ENCODE results near the gene METTL13. TPM values are rescaled to one million over a fixed set of nuclear protein-coding genes. Genes with fewer than 3 reads are reported as not detected.
A peak's percentile ranks its signal among the peaks of the same experiment; 100 is the strongest.

METTL13 gene
- total and polyA plus RNA-seq, 3 experiments from 2014 or later = 35.1 to 65.8 (median 63.7) TPM

DNA sequence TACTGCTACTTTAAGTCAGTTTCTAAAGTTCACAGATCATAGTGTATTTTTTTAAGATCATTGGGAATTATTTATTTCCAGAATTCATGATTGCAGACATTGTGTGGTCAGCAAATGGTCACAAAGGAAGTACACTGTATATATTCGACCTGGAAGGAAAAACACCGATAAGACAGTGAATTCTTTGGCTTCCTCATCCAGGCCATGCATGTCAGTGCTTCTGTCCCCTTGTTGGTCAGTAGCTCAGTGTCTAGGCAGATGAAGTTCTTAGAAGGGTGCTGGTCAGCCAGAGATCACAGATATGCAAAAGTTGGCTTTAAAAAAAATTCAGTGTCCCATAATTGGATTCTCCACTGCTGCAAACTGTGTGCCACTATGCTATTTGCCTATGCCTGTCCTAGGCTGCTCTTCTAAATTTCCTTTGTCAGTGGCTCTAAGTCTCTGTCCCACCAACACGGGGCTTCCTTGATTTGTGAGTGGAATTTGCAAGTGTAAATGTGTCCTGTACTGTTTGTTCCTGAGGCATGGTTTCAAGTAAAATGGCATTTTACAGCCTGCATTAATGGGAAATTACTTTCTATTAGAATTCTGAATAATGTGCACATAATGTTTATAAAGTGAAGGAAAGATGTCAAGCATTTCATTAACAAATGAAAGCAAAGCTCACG lies 27.6 kb upstream of the METTL13 start:
- no peak overlapping the region for H3K27ac Mint-ChIP-seq
- ChIA-PET POLR2A (no interaction called here), CTCF (no interaction called here)
- Histone ChIP-seq H3K4me1 (ENCODE audit: insufficient read depth, low read length) (no peaks in the 10 kb centered on the region), H3K27ac (ENCODE audit: low read depth, low read length) (no peak overlapping the region), H3K27me3 (ENCODE audit: insufficient read depth, low read length, poor library complexity, severe bottlenecking) (no peaks in the 10 kb centered on the region), H3K4me3 (ENCODE audit: low read length) (no peak overlapping the region), H3K36me3 (ENCODE audit: insufficient read depth, low read length) (no peaks in the 10 kb centered on the region), H3K9me3 (ENCODE audit: low read length) (no peaks in the 10 kb centered on the region)
- no peak overlapping the region for H3K4me3 Mint-ChIP-seq
- H3K27me3 Mint-ChIP-seq = peaks cover 17 to 23% of the 10 kb centered on the region in 2 donors
- no peak for DNase-seq
- H3K4me1 Mint-ChIP-seq = no peaks in the 10 kb centered on the region
- H3K9me3 Mint-ChIP-seq = no peaks in the 10 kb centered on the region
- H3K36me3 Mint-ChIP-seq = no peaks in the 10 kb centered on the region

GRCh38 chr1:171754353-171754705 lies 27.1 kb upstream of the METTL13 start:
- Mint-ChIP-seq H3K27me3 (peaks cover 17 to 23% of the 10 kb centered on the region in 2 donors), H3K9me3 (no peaks in the 10 kb centered on the region), H3K4me1 (no peaks in the 10 kb centered on the region), H3K36me3 (no peaks in the 10 kb centered on the region), H3K4me3 (no peak overlapping the region), H3K27ac (no peak overlapping the region)
- Histone ChIP-seq H3K36me3 (ENCODE audit: insufficient read depth, low read length) (no peaks in the 10 kb centered on the region), H3K4me1 (ENCODE audit: insufficient read depth, low read length) (no peaks in the 10 kb centered on the region), H3K27me3 (ENCODE audit: insufficient read depth, low read length, poor library complexity, severe bottlenecking) (no peaks in the 10 kb centered on the region), H3K4me3 (ENCODE audit: low read length) (no peak overlapping the region), H3K9me3 (ENCODE audit: low read length) (no peaks in the 10 kb centered on the region), H3K27ac (ENCODE audit: low read depth, low read length) (no peak overlapping the region)
- DNase-seq = no peak
- ChIA-PET POLR2A (no interaction called here), CTCF (interaction anchor here (1.5 kb wide), 1 partner anchor 25 kb away, joined by 3 read pairs; no protein-coding TSS in a partner anchor)

GRCh38 chr1:171754971-171755370 lies 26.5 kb upstream of the METTL13 start:
- H3K4me1 ChIP-seq (ENCODE audit: insufficient read depth, low read length) = no peaks in the 10 kb centered on the region
- ChIA-PET CTCF (interaction anchor here (1.5 to 1.8 kb wide), 2 partner anchors 25 to 111 kb away, joined by 3 to 4 read pairs; no protein-coding TSS in a partner anchor), POLR2A (no interaction called here)
- Mint-ChIP-seq H3K27me3 (peaks cover 18 to 23% of the 10 kb centered on the region in 2 donors), H3K4me3 (no peak overlapping the region), H3K36me3 (no peaks in the 10 kb centered on the region), H3K9me3 (no peaks in the 10 kb centered on the region), H3K4me1 (no peaks in the 10 kb centered on the region), H3K27ac (no peak overlapping the region)
- H3K9me3 ChIP-seq (ENCODE audit: low read length) = no peaks in the 10 kb centered on the region
- no peaks in the 10 kb centered on the region for H3K27me3 ChIP-seq (ENCODE audit: insufficient read depth, low read length, poor library complexity, severe bottlenecking)
- no peaks in the 10 kb centered on the region for H3K36me3 ChIP-seq (ENCODE audit: insufficient read depth, low read length)
- H3K4me3 ChIP-seq (ENCODE audit: low read length) = no peak overlapping the region
- H3K27ac ChIP-seq (ENCODE audit: low read depth, low read length) = no peak overlapping the region
- DNase-seq = no peak

DNA sequence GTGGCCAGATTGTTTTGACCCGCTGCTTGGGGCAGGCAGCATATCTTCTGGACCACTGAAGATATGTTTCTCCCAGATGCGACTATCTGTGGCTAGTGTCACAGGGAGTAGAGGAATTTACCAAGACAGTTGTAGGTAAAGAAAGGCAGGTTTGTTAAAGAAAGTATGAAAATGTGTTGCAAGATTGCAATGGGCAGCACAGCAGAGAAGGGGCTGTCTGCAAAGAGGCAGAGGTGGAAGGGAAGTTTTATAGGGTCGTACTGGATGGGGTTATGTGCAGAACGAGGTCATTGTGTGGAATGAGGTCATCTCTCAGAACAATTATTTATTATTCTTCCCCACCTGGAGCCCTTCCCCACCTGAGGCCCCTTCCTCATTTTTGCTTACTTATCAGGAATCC lies 24.6 kb upstream of the METTL13 start:
- Mint-ChIP-seq H3K27me3 (peaks cover 18 to 30% of the 10 kb centered on the region in 2 donors), H3K36me3 (no peaks in the 10 kb centered on the region), H3K4me3 (peak overlapping the region in 1 of 7 donors; percentile 11), H3K27ac (peak overlapping the region in 1 of 8 donors; percentile 20), H3K4me1 (no peaks in the 10 kb centered on the region), H3K9me3 (no peaks in the 10 kb centered on the region)
- Histone ChIP-seq H3K36me3 (ENCODE audit: insufficient read depth, low read length) (no peaks in the 10 kb centered on the region), H3K27me3 (ENCODE audit: insufficient read depth, low read length, poor library complexity, severe bottlenecking) (no peaks in the 10 kb centered on the region), H3K4me3 (ENCODE audit: low read length) (no peak overlapping the region), H3K9me3 (ENCODE audit: low read length) (no peaks in the 10 kb centered on the region), H3K27ac (ENCODE audit: low read depth, low read length) (no peak overlapping the region), H3K4me1 (ENCODE audit: insufficient read depth, low read length) (no peaks in the 10 kb centered on the region)
- ChIA-PET POLR2A (no interaction called here), CTCF (no interaction called here)
- DNase-seq = no peak

GRCh38 chr1:171758011-171758410 lies 23.4 kb upstream of the METTL13 start:
- Histone ChIP-seq H3K9me3 (ENCODE audit: low read length) (no peaks in the 10 kb centered on the region), H3K4me1 (ENCODE audit: insufficient read depth, low read length) (no peaks in the 10 kb centered on the region), H3K36me3 (ENCODE audit: insufficient read depth, low read length) (no peaks in the 10 kb centered on the region), H3K27ac (ENCODE audit: low read depth, low read length) (no peak overlapping the region), H3K27me3 (ENCODE audit: insufficient read depth, low read length, poor library complexity, severe bottlenecking) (no peaks in the 10 kb centered on the region), H3K4me3 (ENCODE audit: low read length) (no peak overlapping the region)
- Mint-ChIP-seq H3K9me3 (no peaks in the 10 kb centered on the region), H3K4me1 (no peaks in the 10 kb centered on the region), H3K27ac (no peak overlapping the region), H3K36me3 (no peaks in the 10 kb centered on the region), H3K27me3 (peaks cover 17 to 39% of the 10 kb centered on the region in 2 donors), H3K4me3 (no peak overlapping the region)
- CTCF ChIA-PET = no interaction called here
- POLR2A ChIA-PET = interaction anchor here (1.0 kb wide), 1 partner anchor 8 kb away, joined by 4 read pairs; no protein-coding TSS in a partner anchor
- DNase-seq = no peak

- Mint-ChIP-seq H3K9me3 (no peaks in the 10 kb centered on the region), H3K27ac (no peak overlapping the region), H3K27me3 (peaks cover 15 to 39% of the 10 kb centered on the region in 2 donors), H3K4me1 (no peaks in the 10 kb centered on the region), H3K36me3 (no peaks in the 10 kb centered on the region), H3K4me3 (no peak overlapping the region)
- Histone ChIP-seq H3K4me1 (ENCODE audit: insufficient read depth, low read length) (no peaks in the 10 kb centered on the region), H3K36me3 (ENCODE audit: insufficient read depth, low read length) (no peaks in the 10 kb centered on the region), H3K27me3 (ENCODE audit: insufficient read depth, low read length, poor library complexity, severe bottlenecking) (peaks cover 4% of the 10 kb centered on the region), H3K4me3 (ENCODE audit: low read length) (no peak overlapping the region), H3K9me3 (ENCODE audit: low read length) (no peaks in the 10 kb centered on the region), H3K27ac (ENCODE audit: low read depth, low read length) (no peak overlapping the region)
- ChIA-PET POLR2A (no interaction called here), CTCF (no interaction called here)
- no peak for DNase-seq
Measured at GRCh38 chr1:171762143-171762563, 19.3 kb upstream of the METTL13 start.

DNA sequence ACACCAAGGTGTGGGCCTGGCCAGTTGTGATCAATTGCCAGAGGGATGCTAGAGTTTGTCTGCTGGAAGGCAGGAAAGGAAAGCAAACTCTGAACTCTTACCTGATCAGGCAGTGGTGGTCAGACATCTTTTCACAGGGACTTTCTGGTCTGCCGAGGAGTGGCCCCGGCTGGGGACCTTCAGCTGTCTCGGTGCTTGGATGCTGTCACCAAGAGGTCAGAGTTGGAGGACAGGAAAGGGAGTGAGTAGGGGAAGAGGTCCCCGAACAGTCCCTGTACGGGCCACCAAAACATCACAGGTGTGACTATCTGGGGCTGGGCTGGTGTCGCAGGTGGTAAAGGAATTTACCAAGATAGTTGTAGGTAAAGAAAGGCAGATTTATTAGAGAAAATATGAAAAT lies 17.7 kb upstream of the METTL13 start:
- no peaks in the 10 kb centered on the region for H3K4me1 Mint-ChIP-seq
- no peaks in the 10 kb centered on the region for H3K9me3 ChIP-seq (ENCODE audit: low read length)
- DNase-seq = no peak
- H3K27ac Mint-ChIP-seq = no peak overlapping the region
- no peak overlapping the region for H3K4me3 Mint-ChIP-seq
- H3K9me3 Mint-ChIP-seq = no peaks in the 10 kb centered on the region
- H3K27me3 ChIP-seq (ENCODE audit: insufficient read depth, low read length, poor library complexity, severe bottlenecking) = peaks cover 4% of the 10 kb centered on the region
- ChIA-PET CTCF (no interaction called here), POLR2A (no interaction called here)
- H3K27ac ChIP-seq (ENCODE audit: low read depth, low read length) = no peak overlapping the region
- peaks cover 15 to 37% of the 10 kb centered on the region in 2 donors for H3K27me3 Mint-ChIP-seq
- H3K4me1 ChIP-seq (ENCODE audit: insufficient read depth, low read length) = no peaks in the 10 kb centered on the region
- H3K36me3 ChIP-seq (ENCODE audit: insufficient read depth, low read length) = no peaks in the 10 kb centered on the region
- H3K36me3 Mint-ChIP-seq = no peaks in the 10 kb centered on the region
- no peak overlapping the region for H3K4me3 ChIP-seq (ENCODE audit: low read length)

GRCh38 chr1:171769171-171769570 lies 12.3 kb upstream of the METTL13 start:
- no peaks in the 10 kb centered on the region for H3K36me3 ChIP-seq (ENCODE audit: insufficient read depth, low read length)
- Mint-ChIP-seq H3K4me3 (no peak overlapping the region), H3K36me3 (peaks cover 0 to 2% (median 0%) of the 10 kb centered on the region in 3 donors), H3K9me3 (no peaks in the 10 kb centered on the region), H3K4me1 (no peaks in the 10 kb centered on the region), H3K27ac (peak overlapping the region in 1 of 8 donors; percentile 24), H3K27me3 (peaks cover 15 to 29% of the 10 kb centered on the region in 2 donors)
- H3K9me3 ChIP-seq (ENCODE audit: low read length) = no peaks in the 10 kb centered on the region
- H3K27me3 ChIP-seq (ENCODE audit: insufficient read depth, low read length, poor library complexity, severe bottlenecking) = peaks cover 6% of the 10 kb centered on the region
- CTCF ChIA-PET = no interaction called here
- no peaks in the 10 kb centered on the region for H3K4me1 ChIP-seq (ENCODE audit: insufficient read depth, low read length)
- DNase-seq = no peak
- POLR2A ChIA-PET = no interaction called here
- no peak overlapping the region for H3K27ac ChIP-seq (ENCODE audit: low read depth, low read length)
- H3K4me3 ChIP-seq (ENCODE audit: low read length) = no peak overlapping the region
